Pancreas (tissue), 10 donors: ENCODE data around the gene CLPTM1. TPM values are rescaled to one million over a fixed set of nuclear protein-coding genes. Genes with fewer than 3 reads are reported as not detected.

Experiments used
- ATAC-seq, 4 donors: fragments of 200-7000 bp; cut with Tn5 transposase; one replicate each; pipeline versions ENCODE4 v1.8.0 to v1.9.1; 2020; ENCODE audit warnings: mild to moderate bottlenecking in 4 of 4, moderate library complexity in 4 of 4
- DNase-seq, 6 donors: peaks; one replicate each; pipeline ENCODE4 v3.0.0-alpha.2; 2020
- FAIRE-seq: peaks from 2 replicates; lab custom pipeline; 2012; peaks lifted over from hg19 to GRCh38; lab: Jason Lieb, UNC
- H3K27ac ChIP-seq, 4 donors: fragments of 200-600 bp; sonication (generic); 1 replicate in 3 of 4; 2 replicates in 1 of 4; pipeline versions ENCODE4 v1.5.0 to v1.8.0; 2020
- H3K27me3 ChIP-seq, 4 donors: fragments of 200-600 bp; one replicate each; pipeline ENCODE4 v1.8.0; 2021
- H3K36me3 ChIP-seq, 3 donors: fragments of 200-600 bp; sonication (generic) in 1 of 3; one replicate each; pipeline versions ENCODE4 v1.5.0 to v1.8.0; 2020 to 2021
- H3K4me1 ChIP-seq, 3 donors: fragments of 200-600 bp; one replicate each; pipeline ENCODE4 v1.8.0; 2021
- H3K4me3 ChIP-seq, 4 donors: fragments of 200-600 bp; sonication (generic) in 2 of 4; one replicate each; pipeline versions ENCODE4 v1.5.0 to v1.8.0; 2020 to 2021
- H3K9me3 ChIP-seq, 4 donors: fragments of 200-600 bp; one replicate each; pipeline ENCODE4 v1.8.0; 2021
- WGBS, 2 donors: extraction: QIAGEN DNeasy Blood & Tissue Kit; methylation state at CpG; one replicate each; pipeline ENCODE4 v1.1.7; 2013; 5-methylcytosine and 5-hydroxymethylcytosine counted together
- intact Hi-C, 3 donors: fragments of 100-400 bp; cut with DNase I; formaldehyde crosslinking; loops; one replicate each; pipeline versions ENCODE4 v1.11.1 to v1.14.2; 2022
- polyA plus RNA-seq, 2 donors: library from polyadenylated mRNA; stranded (reverse); fragments of 200-250 nt; gene quantifications; one replicate each; pipeline ENCODE4 v1.2.3, GENCODE V29; 2013
- total RNA-seq, 6 donors: library from RNA; stranded (reverse); fragmentation: NEBNext Ultra II Directional in 4 of 6; extraction: Animal tissue kit (Norgen Biotek cat#: 25700) in 4 of 6; gene quantifications; one replicate each; pipeline versions ENCODE4 v1.2.1 to v1.2.4, GENCODE V29; 2021 to 2023
- TF ChIP-seq, protein P1 (sequence below), 4 donors: fragments of 200-600 bp; sonication (generic) in 3 of 4; IDR thresholded peaks; one replicate each; pipeline versions ENCODE4 v1.5.0 to v1.8.0; 2021; ENCODE audit warnings: antibody characterized with exemption in 4 of 4
- donor health status: healthy with polysubstance abuse.
- donor health status: DM: no; HTN: no; CAD: no; lungs with moderate emphysema.
- donor health status: DM: no; HTN: no; CAD: no.
- donor health status: control.
- donor health status: control.
- donor health status: Bipolar disorder and iron deficiency.
- donor health status: DM: yes; HTN: yes; CAD: no.
- donor health status: DM: no; HTN: no; CAD: no.
- donor health status: DM: no; HTN: no; CAD: no.
- donor health status: DM: yes; HTN: yes; CAD: no.

Gene CLPTM1
- total and polyA plus RNA-seq, 8 donors, result 56.4 to 81.9 (median 66.3) TPM

DNA sequence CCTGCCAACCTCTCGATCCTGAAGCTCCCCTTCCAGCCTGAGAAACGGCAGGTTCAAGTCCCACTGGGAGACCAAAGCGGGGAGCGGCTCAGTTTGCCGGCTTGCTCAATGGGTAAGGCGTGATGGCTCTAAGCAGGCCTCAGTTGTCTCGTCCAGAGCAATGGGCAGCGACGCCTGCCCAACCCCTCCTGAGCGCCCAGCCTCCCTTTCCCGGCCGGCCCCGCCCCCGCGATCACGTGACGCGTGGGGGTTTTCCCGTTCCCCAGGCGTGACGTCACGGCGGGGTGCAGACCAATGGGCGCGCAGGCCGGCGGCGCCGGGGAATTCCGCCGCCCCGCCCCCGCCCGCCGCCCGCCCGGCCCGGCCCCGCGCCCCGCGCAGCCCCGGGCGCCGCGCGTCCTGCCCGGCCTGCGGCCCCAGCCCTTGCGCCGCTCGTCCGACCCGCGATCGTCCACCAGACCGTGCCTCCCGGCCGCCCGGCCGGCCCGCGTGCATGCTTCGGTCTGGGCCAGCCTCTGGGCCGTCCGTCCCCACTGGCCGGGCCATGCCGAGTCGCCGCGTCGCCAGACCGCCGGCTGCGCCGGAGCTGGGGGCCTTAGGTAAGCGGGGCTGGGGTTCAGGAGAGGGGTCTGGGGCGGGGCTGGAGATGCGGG is 46.0 kb downstream of the CLPTM1 start, which contains the start of gene RELB:
TSS of gene RELB (plus strand) at position 378 of the 653 bp plus-strand sequence. CDS start at position 494, 116 bp downstream.
- no peaks in the 10 kb centered on the region for H3K9me3 ChIP-seq
- peak; percentile 93 to 100 (median 96) for DNase-seq
- ATAC-seq, result peak; percentile 59 to 74 (median 66)
- intact Hi-C loops, result no loop called here
- H3K36me3 ChIP-seq, result no peaks in the 10 kb centered on the region
- TF ChIP-seq, protein P1, sequence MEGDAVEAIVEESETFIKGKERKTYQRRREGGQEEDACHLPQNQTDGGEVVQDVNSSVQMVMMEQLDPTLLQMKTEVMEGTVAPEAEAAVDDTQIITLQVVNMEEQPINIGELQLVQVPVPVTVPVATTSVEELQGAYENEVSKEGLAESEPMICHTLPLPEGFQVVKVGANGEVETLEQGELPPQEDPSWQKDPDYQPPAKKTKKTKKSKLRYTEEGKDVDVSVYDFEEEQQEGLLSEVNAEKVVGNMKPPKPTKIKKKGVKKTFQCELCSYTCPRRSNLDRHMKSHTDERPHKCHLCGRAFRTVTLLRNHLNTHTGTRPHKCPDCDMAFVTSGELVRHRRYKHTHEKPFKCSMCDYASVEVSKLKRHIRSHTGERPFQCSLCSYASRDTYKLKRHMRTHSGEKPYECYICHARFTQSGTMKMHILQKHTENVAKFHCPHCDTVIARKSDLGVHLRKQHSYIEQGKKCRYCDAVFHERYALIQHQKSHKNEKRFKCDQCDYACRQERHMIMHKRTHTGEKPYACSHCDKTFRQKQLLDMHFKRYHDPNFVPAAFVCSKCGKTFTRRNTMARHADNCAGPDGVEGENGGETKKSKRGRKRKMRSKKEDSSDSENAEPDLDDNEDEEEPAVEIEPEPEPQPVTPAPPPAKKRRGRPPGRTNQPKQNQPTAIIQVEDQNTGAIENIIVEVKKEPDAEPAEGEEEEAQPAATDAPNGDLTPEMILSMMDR (IDR thresholded peaks at IDR 0.05), result no peak
- no peak for FAIRE-seq
- H3K27me3 ChIP-seq, result no peaks in the 10 kb centered on the region
- H3K4me1 ChIP-seq, result peaks cover 0 to 6% (median 0%) of the 10 kb centered on the region in 3 donors
- peak within 1 kb of the TSS; percentile 89 to 98 (median 94) for H3K27ac ChIP-seq
- 2% methylated on average over 54 to 79 of the region's 79 CpGs for WGBS, 2 donors
- H3K4me3 ChIP-seq, result peak within 1 kb of the TSS; percentile 45 to 79 (median 61)

DNA sequence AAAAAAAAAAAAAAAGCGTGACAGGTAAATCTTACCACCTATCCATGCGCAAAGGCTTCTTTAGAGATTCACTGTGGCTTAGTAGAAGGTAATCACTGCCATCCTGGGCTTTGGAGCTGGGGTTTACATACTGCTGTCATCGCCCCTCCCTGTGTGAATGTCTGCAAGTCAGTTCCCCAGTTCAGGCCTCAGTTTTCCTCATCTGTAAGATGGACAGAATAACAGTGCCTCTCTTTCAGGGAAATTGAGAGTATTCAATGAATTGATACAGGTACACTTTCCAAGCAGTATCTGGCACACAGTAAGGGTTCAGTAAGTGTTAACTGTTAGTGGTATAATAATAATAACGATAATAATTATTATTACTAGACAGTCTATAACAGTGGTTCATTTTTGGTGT is 48.3 kb downstream of the CLPTM1 start:
- H3K4me1 ChIP-seq, result peaks cover 0 to 6% (median 0%) of the 10 kb centered on the region in 3 donors
- H3K27me3 ChIP-seq, result no peaks in the 10 kb centered on the region
- DNase-seq (no peak), FAIRE-seq (no peak), ATAC-seq (no peak)
- H3K27ac ChIP-seq, result no peak overlapping the region
- intact Hi-C loops, result no loop called here
- H3K36me3 ChIP-seq, result no peaks in the 10 kb centered on the region
- TF ChIP-seq, protein P1 (IDR thresholded peaks at IDR 0.05), result no peak
- H3K4me3 ChIP-seq, result no peak overlapping the region
- WGBS, 2 donors, result 90 to 91% methylated on average over 4 of the region's 4 CpGs
- no peaks in the 10 kb centered on the region for H3K9me3 ChIP-seq

DNA sequence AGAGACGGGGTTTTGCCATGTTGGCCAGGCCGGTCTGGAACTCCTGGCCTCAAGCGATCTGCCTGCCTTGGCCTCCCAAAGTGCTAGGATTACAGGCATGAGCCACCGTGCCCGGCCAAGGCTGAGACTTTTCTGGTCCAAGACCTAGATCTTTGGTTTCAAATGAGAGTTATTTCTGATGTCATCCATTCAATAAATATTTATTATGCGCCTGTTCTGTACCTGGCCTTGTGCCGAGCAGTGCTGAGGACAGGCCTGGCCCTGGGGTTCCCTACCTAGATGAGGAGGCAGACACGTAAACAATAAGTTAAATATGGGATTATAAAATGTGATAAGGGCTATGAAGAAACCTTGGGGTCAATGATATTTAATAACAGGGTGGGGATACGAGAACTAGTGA is 50.6 kb downstream of the CLPTM1 start:
- TF ChIP-seq, protein P1 (IDR thresholded peaks at IDR 0.05), result no peak
- no peaks in the 10 kb centered on the region for H3K9me3 ChIP-seq
- ATAC-seq, result no peak
- no peak overlapping the region for H3K4me3 ChIP-seq
- intact Hi-C loops, result no loop called here
- no peaks in the 10 kb centered on the region for H3K27me3 ChIP-seq
- DNase-seq, result no peak
- H3K27ac ChIP-seq, result no peak overlapping the region
- H3K36me3 ChIP-seq, result no peaks in the 10 kb centered on the region
- WGBS, 2 donors, result 83 to 88% methylated on average over 9 of the region's 9 CpGs
- H3K4me1 ChIP-seq, result peaks cover 0 to 5% (median 0%) of the 10 kb centered on the region in 3 donors
- no peak for FAIRE-seq

DNA sequence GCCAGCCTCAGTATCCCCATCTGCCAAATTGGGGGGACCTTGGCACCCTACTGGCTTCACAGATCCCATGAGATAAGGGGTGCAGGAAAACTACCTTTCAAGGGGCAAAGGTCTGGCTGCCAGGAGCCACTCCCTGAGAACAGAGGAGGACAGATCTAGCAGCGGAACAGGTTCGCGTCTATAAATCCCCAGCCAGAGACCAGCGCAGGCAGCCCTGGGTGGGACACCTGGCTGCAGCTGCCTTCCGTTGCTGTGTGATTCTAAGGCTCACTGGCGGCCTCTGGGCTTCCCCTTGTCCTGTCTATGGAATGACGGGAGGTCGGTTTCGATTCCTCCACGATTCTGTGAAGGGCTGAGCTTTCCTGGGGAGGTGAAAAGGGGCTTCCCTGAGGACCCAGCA is 53.4 kb downstream of the CLPTM1 start:
- DNase-seq, result no peak
- Histone ChIP-seq H3K4me3 (no peak overlapping the region), H3K9me3 (no peaks in the 10 kb centered on the region), H3K36me3 (no peaks in the 10 kb centered on the region), H3K27me3 (no peaks in the 10 kb centered on the region), H3K27ac (no peak overlapping the region), H3K4me1 (no peaks in the 10 kb centered on the region)
- WGBS, 2 donors, result 78 to 82% methylated on average over 10 of the region's 10 CpGs
- intact Hi-C loops, result no loop called here
- FAIRE-seq, result no peak
- ATAC-seq, result peak in 1 of 4 donors; percentile 9
- TF ChIP-seq, protein P1 (IDR thresholded peaks at IDR 0.05), result no peak
